Fibroblast of gingiva (primary cell): ENCODE data around the gene STX7.

Experiments used
- DNase-seq: peaks from one replicate; pipeline ENCODE4 v3.0.0-alpha.2; 2011; ENCODE audit warnings: low read depth

The STX7 gene

DNA sequence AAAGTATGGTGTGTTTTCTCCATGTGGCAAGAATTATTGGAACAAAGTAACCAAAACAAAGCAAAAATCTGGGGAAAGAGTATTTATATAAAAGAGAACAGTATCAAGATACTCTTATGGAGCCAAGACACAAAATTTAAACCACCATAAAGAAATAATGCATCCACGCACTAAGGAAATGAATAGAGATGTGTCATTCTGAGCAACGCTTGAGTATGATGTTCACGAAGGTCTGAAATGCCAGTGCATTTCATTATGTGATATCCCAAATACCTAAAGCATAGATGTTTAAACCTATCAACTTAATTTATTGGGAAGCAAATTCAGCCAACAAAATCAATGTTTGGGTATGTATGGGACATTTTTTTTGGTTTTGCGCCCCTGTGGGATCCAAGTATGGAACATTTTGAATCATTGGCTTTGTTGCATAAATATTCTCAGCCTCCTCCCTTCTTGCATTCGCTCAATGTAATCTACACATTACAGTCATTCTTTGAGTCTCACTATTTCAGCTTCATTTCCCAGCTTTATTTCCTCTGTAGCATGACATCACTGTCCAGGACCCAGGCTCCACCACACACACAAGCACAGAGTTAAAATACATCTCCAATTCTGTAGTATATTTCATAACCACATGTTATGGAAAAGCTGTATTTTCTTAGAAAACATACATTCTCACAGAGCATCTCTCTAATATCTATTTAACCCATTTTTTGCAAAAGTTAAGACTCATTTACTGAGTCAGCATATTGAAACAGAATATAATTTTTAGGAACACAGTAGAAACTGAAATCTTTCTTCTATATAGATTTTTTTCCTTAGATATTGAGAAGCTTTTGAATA lies 100.0 kb downstream of the STX7 start:
- peak; percentile 50 for DNase-seq

DNA sequence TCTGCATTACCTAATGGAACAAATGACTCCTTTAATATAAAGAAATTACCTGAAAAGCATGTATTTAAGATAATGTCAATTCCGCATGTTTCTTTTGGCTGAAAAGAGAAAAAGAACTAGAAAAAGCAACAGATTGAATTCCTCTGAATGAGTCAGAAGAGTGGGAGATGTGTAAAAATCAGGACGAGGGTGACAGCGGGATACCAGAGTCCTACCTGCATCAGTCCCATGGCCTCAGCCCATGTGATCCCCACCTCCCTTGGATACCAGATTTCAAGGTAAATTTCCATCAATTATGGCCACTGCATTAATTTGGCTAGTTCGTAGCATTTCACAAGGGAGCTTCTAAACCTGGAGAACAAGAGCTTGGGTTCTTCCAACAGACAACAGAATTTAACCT lies 101.6 kb downstream of the STX7 start:
- no peak for DNase-seq

DNA sequence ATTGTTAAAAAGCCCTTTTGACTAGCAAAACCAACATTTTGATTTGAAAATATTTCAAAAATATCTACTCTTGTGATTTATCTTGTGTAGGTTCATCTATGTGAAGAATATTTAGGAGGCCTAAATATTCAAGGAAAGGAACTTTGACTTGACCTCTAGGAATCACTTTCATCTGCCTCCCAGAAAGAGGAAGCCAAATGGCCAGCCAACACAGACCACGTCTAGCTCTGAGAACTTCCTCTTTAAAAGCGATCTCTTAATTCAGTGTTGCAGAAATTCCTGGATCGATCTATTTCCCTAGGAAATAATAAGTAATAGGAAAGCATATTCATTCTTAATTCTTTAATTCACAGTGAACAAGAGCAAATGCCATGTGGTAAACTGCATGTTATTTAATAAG lies 102.1 kb downstream of the STX7 start:
- no peak for DNase-seq

DNA sequence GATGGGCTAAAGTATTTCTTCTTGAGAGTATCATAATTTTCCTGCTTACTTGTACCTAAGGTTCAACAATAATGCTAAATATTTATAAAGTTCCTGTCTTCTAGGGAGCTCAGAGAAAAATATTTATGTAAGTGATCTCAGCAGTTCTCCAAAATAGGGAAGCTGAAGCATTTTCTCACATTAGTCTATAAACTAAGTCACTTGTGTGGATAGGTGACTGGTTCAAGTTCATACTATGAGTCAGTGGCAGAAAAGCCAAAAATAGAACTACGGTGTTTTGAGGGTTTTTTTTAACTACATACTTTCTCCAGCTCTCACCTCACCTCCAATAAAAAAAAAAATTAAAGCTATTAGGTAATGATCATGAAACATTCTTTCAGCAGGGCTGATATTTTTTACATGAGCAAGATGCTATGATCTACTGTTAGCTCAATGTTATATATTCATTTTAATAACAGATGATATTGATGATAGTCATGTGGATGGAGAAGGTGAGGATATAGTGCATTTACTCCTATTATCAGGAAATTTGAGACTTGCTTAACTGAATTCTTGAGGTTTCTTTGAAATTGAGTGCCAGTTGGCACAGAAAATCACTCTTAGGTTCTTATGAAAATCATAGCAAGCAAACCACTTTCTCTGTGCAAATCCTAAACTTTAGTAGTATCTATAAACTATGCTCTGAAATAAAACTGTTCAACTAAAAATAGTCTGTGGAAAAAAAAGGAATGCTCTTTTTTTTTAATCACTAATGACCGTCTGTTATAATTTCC lies 107.6 kb downstream of the STX7 start:
- DNase-seq = no peak

DNA sequence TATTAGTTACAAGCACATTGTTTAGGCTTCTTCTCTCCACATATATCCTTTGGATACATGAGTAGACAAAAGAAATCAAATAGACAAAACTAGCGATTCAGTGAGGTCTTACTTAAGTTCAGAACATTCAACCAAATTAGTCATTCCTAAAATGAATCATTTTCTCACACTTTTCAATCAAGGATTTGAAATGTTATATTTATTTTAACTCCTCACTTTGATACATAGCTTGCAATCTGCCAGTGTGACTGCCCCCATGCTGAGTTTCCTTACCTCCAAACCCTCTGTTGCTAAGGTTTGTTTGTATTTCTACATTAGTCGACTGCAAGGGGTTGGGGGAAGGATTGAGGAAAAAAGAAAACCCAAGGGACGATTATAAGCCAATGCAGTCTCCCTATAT lies 108.2 kb downstream of the STX7 start:
- DNase-seq = no peak

DNA sequence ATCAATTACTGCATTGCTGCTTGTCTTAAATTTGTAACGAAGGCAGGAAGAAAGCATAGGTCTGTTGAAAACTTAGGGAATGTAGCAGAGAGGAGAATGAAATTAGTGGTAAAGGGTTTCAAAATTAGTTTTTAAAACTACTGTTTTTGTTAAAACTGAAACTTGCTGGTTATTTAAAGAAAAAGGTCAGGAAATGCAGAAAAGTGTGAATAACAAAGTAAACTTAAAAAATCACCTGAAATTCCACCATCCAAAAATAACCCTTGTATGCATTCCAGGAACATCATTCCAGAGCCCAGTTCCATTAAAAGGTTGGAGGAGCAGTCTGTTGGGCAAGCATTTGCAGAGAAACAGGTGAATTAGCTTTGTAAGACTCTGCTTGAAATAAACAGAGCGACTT lies 108.6 kb downstream of the STX7 start:
- no peak for DNase-seq

DNA sequence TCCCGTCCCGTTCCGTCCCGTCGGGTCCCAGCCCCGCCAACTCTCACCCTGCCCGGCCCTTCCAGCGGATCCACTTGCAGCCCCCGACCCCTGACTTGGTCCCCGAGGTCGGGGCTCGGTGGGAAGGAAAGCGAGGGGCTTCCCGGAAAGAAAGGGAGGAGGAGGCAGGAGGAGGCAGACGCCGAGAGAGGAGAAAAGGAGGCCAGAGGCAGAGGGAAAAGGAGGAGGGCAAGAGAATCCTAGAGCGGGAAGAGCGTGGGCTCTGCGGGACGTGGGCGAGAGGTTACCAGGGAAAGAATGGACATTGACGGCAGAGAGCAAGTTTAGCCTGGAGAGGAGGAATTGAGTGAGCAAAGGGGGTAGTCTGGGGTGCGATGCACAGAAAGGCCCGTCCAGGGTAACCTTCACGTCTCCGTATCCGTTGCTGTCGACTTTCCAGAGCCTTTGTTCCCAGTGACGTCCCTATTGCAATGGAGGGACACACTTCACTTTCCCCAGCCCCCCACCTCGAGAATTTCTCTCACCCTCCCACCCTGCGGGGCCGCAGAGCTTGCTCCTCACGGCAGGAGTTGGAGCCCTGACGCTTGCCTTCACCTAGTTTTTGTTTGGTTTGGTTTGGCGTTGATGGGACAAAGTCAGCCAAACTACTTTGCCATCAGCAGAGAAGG lies 111.2 kb downstream of the STX7 start:
- DNase-seq = no peak

DNA sequence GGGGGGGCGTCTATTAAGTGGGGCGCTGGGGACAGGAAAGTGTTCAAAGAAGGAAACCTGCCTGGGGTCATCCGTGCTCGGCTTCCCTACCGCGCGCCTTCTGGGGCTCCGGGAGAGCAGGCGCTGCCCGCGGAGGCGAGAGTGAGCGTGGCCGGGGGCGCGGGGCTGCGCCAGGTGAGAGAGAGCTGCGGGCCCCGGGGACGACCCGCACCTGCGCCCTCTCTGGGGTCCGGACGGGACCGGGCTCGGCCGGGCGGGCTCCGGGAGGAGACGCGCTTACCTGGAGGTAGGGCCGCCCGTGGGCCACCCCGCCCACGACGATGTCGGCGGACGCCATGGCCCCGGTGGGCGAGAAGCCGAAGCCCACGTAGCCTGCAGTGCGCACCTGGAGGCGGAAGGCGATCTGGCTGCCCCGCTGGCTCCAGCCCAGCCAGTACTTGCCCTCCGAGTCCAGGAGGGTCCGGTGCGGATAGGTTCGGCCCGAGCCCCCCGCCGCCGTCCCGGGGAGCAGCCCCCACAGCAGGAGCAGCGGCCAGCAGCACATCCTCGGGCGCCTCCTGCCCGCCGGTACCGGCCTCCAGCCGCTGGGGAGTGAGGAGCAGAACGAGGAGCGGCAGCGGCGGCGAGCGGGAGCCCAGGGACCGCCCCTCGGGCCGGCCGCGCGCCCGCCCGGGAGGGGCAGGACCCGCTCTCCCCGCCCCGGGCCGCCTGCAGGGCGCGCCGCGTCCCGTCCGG lies 111.9 kb downstream of the STX7 start, which contains the start of gene MOXD1:
Gene MOXD1 (minus strand): TSS at position 593 of the 735 bp plus-strand sequence. CDS start 49 bp downstream, at position 544.
- DNase-seq = peak; percentile 68

DNA sequence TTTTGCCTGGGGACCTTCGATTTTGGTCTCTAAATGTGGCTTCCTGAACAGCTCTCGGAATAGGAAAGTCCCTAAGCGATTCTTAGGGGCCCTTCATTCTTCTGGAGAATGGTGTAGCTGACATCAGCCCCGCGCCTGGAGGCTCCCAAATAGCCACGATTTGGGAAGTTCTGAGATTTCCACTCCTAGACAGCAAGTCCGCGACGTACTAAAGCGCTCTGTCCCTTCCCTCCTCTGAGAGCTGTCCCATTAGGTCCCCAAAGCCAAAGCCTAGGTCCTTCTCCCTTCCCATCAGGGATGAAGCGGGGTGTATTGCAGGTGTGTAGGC lies 112.4 kb downstream of the STX7 start:
- no peak for DNase-seq

DNA sequence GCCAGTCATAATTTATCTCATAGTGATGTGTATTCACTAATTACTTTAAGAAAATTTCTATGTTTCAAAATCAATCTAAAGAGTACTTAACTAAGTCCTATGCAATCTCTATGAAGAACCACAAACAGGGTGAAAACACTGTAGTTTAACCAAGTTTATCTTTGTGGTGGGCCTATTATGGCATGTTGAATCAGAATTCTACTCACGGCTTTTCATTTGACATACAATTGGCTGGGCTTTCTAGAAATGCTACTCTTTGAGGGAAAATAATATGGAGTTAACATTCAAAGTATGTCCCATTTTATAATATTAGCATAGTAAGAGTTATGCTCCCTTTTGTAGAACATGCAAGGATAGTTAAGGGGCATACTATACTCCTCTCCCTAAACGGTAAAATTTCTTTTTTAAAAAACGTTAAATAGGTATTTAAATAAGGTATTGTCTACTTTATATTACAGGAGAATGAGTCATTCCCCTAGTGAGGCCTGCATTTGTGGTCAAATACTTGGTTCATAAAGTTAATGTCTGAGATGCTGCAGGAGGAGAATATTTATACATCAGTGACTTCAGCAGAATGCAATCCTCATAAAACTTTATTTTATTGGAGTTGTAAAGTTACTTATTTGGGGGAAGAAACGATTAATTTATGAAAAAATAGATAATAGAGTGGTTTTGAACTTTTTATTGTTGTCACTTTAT lies 113.4 kb downstream of the STX7 start:
- DNase-seq = no peak
